ENCODE data around the gene ABCC11. TPM values are rescaled to one million over a fixed set of nuclear protein-coding genes. Genes with fewer than 3 reads are reported as not detected.

Gene ABCC11
- total RNA-seq, 1 donor from 2014 or later, result not detected

DNA sequence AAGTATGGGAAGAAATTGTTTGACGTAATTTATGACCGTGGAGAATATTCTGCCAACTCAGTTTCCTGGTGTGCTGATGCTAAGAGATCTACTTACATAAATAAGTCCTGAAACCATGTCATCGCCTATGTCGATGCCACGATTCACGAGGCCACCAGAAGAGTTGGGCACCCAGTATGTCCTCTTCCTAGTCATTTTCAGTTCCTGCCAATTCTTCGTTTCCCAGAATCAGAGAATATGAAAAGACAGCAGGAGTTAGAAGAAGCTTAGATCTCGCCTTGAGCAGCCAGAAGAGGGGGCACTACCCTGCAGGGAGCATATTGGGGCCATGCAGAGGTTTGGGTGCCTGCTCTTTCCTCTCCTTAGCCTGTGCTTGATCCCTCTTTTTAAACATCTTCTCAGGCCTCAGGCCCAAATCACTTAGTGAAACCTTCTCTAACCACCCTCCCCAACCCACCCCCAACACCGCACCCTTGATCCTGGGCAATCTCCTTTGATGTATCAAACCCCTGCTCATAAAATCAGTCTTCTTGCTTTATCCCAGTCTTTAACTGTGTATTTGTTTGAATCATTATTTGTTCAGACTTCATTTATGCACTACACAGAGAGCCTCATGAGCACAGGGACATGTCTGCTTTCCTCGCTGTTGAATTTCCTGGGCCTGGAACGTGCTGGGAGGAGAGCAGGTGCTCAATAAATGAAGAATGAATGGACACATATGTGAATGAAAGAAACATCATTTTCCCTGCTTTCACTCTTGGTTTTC lies 15.4 kb downstream of the ABCC11 start:
- no peak for DNase-seq (ENCODE audit: extremely low spot score in 2 of 2)
- Histone ChIP-seq H3K36me3 (no peaks in the 10 kb centered on the region), H3K4me1 (no peaks in the 10 kb centered on the region), H3K9me3 (no peaks in the 10 kb centered on the region), H3K4me3 (no peak overlapping the region), H3K27ac (no peak overlapping the region), H3K27me3 (no peaks in the 10 kb centered on the region)
- TF ChIP-seq POLR2A (IDR thresholded peaks at IDR 0.05), result no peak
- TF ChIP-seq, protein P1, sequence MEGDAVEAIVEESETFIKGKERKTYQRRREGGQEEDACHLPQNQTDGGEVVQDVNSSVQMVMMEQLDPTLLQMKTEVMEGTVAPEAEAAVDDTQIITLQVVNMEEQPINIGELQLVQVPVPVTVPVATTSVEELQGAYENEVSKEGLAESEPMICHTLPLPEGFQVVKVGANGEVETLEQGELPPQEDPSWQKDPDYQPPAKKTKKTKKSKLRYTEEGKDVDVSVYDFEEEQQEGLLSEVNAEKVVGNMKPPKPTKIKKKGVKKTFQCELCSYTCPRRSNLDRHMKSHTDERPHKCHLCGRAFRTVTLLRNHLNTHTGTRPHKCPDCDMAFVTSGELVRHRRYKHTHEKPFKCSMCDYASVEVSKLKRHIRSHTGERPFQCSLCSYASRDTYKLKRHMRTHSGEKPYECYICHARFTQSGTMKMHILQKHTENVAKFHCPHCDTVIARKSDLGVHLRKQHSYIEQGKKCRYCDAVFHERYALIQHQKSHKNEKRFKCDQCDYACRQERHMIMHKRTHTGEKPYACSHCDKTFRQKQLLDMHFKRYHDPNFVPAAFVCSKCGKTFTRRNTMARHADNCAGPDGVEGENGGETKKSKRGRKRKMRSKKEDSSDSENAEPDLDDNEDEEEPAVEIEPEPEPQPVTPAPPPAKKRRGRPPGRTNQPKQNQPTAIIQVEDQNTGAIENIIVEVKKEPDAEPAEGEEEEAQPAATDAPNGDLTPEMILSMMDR (IDR thresholded peaks at IDR 0.05), result no peak
- no peak for TF ChIP-seq POLR2AphosphoS5 (IDR thresholded peaks at IDR 0.05; ENCODE audit: insufficient read depth in 1 of 2, low read depth in 1 of 2)
- intact Hi-C loops (cut with DNase I), result no loop called here

DNA sequence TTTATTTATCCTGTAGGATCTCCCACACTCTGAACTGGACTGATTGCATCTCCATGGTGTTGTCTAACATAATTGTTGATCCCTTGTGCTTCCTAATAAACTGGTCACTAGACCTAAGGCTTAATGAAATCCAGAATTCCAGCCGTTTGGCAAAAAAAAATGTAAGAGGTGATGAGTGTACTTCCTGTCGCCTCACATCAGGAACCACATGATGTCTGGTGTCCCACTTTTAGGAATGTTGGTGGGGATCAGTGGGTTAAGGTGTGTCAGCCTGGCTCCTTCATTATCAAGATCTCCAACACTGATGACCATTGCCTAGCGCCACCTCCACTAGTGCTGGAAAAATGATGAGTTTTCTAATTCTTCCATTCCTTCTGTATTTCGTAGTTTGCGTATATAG lies 21.9 kb downstream of the ABCC11 start:
- intact Hi-C loops (cut with DNase I), result no loop called here
- DNase-seq (ENCODE audit: extremely low spot score in 2 of 2), result no peak
- no peak overlapping the region for H3K27ac ChIP-seq
- H3K36me3 ChIP-seq, result no peaks in the 10 kb centered on the region
- H3K9me3 ChIP-seq, result no peaks in the 10 kb centered on the region
- TF ChIP-seq POLR2AphosphoS5 (IDR thresholded peaks at IDR 0.05; ENCODE audit: insufficient read depth in 1 of 2, low read depth in 1 of 2), result no peak
- TF ChIP-seq, protein P1 (IDR thresholded peaks at IDR 0.05), result no peak
- no peak for TF ChIP-seq POLR2A (IDR thresholded peaks at IDR 0.05)
- H3K4me1 ChIP-seq, result no peaks in the 10 kb centered on the region
- no peak overlapping the region for H3K4me3 ChIP-seq
- no peaks in the 10 kb centered on the region for H3K27me3 ChIP-seq

DNA sequence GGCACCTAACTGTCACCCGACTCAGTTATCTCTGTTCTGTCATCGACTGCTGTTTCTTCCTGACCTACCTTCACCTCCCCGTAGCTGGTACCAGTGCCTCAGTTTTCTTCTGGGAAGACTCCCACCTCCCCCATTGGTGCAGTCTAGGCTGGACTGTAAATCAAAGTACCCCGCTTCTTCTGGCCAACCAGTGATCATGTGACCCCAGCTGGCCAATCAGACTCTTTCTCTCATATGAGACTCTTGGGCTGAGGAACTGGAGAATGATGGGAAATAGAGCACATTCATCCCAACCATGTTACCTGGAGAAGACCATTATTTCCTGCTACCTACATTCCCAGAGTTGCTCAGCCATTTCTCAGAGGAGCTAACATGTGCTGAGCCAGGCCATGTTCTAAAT lies 23.8 kb downstream of the ABCC11 start:
- TF ChIP-seq POLR2A (IDR thresholded peaks at IDR 0.05), result no peak
- Histone ChIP-seq H3K27ac (no peak overlapping the region), H3K9me3 (no peaks in the 10 kb centered on the region), H3K4me1 (no peaks in the 10 kb centered on the region), H3K36me3 (no peaks in the 10 kb centered on the region), H3K27me3 (no peaks in the 10 kb centered on the region), H3K4me3 (no peak overlapping the region)
- intact Hi-C loops (cut with DNase I), result no loop called here
- no peak for DNase-seq (ENCODE audit: extremely low spot score in 2 of 2)

DNA sequence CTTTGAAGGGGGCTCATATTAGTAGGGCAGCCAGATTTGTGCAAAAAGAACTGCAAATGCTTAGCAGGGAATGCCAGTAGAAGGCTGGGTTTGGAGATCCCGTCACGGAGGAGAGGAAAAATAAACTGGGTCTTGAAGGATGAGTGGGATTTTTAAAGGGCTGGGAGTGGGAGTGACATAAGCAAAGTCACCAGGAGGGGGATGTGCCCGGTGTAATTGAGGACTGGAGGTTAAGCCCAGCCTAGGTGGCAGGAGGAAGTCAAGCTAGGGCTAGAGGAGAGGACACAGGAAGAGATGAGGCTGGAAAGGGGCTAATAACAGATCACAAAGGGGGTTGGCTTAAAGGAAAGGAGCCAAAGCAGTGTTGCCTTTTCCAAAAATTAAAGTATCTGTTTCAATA lies 26.4 kb downstream of the ABCC11 start:
- intact Hi-C loops (cut with DNase I), result no loop called here
- Histone ChIP-seq H3K27me3 (no peaks in the 10 kb centered on the region), H3K36me3 (no peaks in the 10 kb centered on the region), H3K27ac (no peak overlapping the region), H3K4me1 (no peaks in the 10 kb centered on the region), H3K4me3 (no peak overlapping the region), H3K9me3 (no peaks in the 10 kb centered on the region)
- DNase-seq (ENCODE audit: extremely low spot score in 2 of 2), result no peak
- TF ChIP-seq POLR2A (IDR thresholded peaks at IDR 0.05) (no peak), POLR2AphosphoS5 (IDR thresholded peaks at IDR 0.05; ENCODE audit: insufficient read depth in 1 of 2, low read depth in 1 of 2) (no peak)
- TF ChIP-seq, protein P1 (IDR thresholded peaks at IDR 0.05), result no peak

DNA sequence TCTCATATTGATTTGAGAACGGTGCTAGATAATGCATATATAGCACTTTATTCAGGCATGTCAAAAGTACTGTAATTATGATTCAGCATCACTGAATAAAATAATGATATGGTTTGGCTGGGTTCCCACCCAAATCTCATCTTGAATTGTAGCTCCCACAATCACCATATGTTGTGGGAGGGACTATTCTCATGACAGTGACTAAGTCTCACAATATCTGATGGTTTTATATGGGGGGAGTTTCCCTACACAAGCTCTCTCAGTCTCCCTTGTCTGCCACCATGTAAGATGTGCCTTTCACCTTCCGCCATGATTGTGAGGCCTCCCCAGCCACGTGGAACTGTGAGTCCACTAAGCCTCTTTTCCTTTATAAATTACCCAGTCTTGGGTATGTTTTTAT lies 28.9 kb downstream of the ABCC11 start:
- Histone ChIP-seq H3K27ac (no peak overlapping the region), H3K4me3 (no peak overlapping the region), H3K36me3 (no peaks in the 10 kb centered on the region), H3K27me3 (no peaks in the 10 kb centered on the region), H3K4me1 (no peaks in the 10 kb centered on the region), H3K9me3 (no peaks in the 10 kb centered on the region)
- no peak for TF ChIP-seq POLR2A (IDR thresholded peaks at IDR 0.05)
- TF ChIP-seq POLR2AphosphoS5 (IDR thresholded peaks at IDR 0.05; ENCODE audit: insufficient read depth in 1 of 2, low read depth in 1 of 2), result no peak
- intact Hi-C loops (cut with DNase I), result no loop called here
- DNase-seq (ENCODE audit: extremely low spot score in 2 of 2), result no peak

DNA sequence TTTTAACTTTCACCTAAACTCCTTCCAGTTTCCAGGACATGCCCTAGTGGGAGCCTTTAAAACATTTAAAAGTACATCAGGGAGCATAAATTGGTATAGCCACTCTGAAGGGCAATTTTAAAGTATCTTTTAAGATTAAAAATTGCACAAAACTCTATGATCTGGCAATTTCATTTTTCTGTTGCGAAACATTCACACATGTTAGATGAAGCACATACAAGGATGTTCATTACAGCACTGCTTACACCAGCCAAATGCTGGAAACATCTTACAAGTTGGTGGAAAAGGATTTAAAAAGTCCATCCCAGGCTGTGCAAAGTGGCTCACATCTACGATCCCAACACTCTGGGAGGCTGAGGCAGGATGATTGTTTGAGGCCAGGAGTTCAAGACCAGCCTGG lies 29.6 kb downstream of the ABCC11 start:
- intact Hi-C loops (cut with DNase I), result no loop called here
- H3K27me3 ChIP-seq, result no peaks in the 10 kb centered on the region
- no peak for DNase-seq (ENCODE audit: extremely low spot score in 2 of 2)
- TF ChIP-seq, protein P1 (IDR thresholded peaks at IDR 0.05), result no peak
- no peak overlapping the region for H3K4me3 ChIP-seq
- no peaks in the 10 kb centered on the region for H3K4me1 ChIP-seq
- H3K36me3 ChIP-seq, result no peaks in the 10 kb centered on the region
- no peaks in the 10 kb centered on the region for H3K9me3 ChIP-seq
- H3K27ac ChIP-seq, result no peak overlapping the region

All from vagina (tissue), 2 donors.